Stimulated activated CD4-positive, alpha-beta T cell treated with anti-CD3 and anti-CD28 coated beads, TNF-alpha, amount 100 ng/mL, for 4 hours (primary cell): Measurements from ENCODE around the gene RASA4B.

ENCODE experiments used
- DNase-seq, 3 experiments: peaks; one replicate each; pipeline ENCODE4 v3.0.0-alpha.2; 2020; ENCODE audit warnings: low read depth in 3 of 3

Gene RASA4B

GRCh38 chr7:102454468-102454867 lies 63.1 kb downstream of the RASA4B start:
- DNase-seq: no peak

GRCh38 chr7:102453319-102453718 lies 64.3 kb downstream of the RASA4B start:
- DNase-seq: no peak

- no peak for DNase-seq
Measured at GRCh38 chr7:102452451-102452850, 65.1 kb downstream of the RASA4B start.

GRCh38 chr7:102451371-102452054 lies 66.1 kb downstream of the RASA4B start:
- no peak for DNase-seq

GRCh38 chr7:102450242-102450641 lies 67.3 kb downstream of the RASA4B start:
- DNase-seq: peak in 2 of 3 experiments; percentile 29 to 34

- no peak for DNase-seq
Measured at GRCh38 chr7:102449136-102449535, 68.4 kb downstream of the RASA4B start.

- no peak for DNase-seq
Measured at GRCh38 chr7:102447311-102447710, 70.3 kb downstream of the RASA4B start.

- no peak for DNase-seq
Measured at GRCh38 chr7:102446387-102447156, 71.0 kb downstream of the RASA4B start.

- no peak for DNase-seq
Measured at GRCh38 chr7:102445674-102446071, 71.9 kb downstream of the RASA4B start.

- DNase-seq: no peak
Measured at GRCh38 chr7:102444961-102445673, 72.5 kb downstream of the RASA4B start.

- DNase-seq: no peak
Measured at GRCh38 chr7:102439963-102440795, 77.4 kb downstream of the RASA4B start.

- no peak for DNase-seq
Measured at GRCh38 chr7:102436118-102436517, 81.5 kb downstream of the RASA4B start.

- DNase-seq: no peak
Measured at GRCh38 chr7:102434039-102434486, 83.5 kb downstream of the RASA4B start.

GRCh38 chr7:102433219-102434038 lies 84.1 kb downstream of the RASA4B start, which contains the start of gene ORAI2:
ORAI2 (plus strand) TSS chr7:102433575; CDS start chr7:102438957, 5,382 bp downstream.
- DNase-seq: peak; percentile 82 to 86 (median 82)
